ENCODE data around the gene NFKB1. TPM values are rescaled to one million over a fixed set of nuclear protein-coding genes. Genes with fewer than 3 reads are reported as not detected.

NFKB1 gene
- total and polyA plus RNA-seq, 8 donors, result 7.0 to 33.5 (median 15.4) TPM

DNA sequence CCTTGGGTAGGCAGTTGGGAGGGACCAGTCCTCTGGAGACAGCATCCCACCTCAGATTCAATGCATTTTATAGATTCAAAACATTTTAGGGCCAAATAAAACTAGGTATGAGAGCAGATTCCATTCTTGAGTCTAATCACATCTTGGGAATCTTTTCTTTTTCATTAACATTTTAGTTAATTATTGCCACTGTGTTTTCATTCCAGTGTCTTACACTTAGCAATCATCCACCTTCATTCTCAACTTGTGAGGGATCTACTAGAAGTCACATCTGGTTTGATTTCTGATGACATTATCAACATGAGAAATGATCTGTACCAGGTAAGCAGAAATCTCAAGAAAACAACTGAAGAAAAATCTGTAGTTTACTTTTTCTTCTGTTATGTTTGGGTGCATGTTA is 99.5 kb downstream of the NFKB1 start:
- DNase-seq (no peak), FAIRE-seq (no peak)
- H3K4me3 ChIP-seq, result no peak overlapping the region

DNA sequence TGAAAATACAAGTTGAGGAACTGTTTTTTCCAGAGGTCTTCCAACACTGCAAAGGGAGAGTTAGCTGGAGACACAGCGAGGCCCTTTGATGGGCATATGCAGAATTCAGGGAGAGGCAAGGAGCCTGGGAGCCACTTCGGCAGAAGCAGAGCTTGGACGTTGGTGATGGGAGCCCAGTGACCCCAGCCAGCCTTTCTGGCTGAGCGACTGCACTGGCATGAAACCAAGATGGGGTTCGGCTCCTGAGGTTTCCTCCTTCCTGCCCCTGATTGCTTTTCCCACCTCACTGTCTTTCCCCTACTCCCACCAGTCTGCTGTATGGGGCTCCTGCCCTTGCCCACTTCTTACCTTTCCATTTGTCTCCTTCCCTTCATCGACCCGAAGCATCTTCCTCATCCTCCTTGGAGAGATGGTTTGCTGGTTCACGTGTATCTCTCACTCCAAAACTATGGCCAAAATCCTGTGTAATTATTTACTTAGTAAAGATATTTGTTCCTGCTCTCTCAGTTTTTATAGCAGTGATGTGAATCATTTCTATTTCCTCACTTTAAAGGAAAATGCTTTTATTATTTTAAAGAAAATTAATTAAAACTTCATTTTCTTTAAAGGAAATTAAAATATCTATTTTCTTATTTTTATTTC is 100.5 kb downstream of the NFKB1 start:
- intact Hi-C loops (cut with DNase I), result no loop called here
- TF ChIP-seq, protein P1, sequence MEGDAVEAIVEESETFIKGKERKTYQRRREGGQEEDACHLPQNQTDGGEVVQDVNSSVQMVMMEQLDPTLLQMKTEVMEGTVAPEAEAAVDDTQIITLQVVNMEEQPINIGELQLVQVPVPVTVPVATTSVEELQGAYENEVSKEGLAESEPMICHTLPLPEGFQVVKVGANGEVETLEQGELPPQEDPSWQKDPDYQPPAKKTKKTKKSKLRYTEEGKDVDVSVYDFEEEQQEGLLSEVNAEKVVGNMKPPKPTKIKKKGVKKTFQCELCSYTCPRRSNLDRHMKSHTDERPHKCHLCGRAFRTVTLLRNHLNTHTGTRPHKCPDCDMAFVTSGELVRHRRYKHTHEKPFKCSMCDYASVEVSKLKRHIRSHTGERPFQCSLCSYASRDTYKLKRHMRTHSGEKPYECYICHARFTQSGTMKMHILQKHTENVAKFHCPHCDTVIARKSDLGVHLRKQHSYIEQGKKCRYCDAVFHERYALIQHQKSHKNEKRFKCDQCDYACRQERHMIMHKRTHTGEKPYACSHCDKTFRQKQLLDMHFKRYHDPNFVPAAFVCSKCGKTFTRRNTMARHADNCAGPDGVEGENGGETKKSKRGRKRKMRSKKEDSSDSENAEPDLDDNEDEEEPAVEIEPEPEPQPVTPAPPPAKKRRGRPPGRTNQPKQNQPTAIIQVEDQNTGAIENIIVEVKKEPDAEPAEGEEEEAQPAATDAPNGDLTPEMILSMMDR (IDR thresholded peaks at IDR 0.05), result no peak
- peaks cover 0 to 37% (median 13%) of the 10 kb centered on the region in 3 donors for H3K36me3 ChIP-seq
- ATAC-seq, result no peak
- no peak for DNase-seq
- H3K4me1 ChIP-seq, result no peaks in the 10 kb centered on the region
- no peak for FAIRE-seq
- no peaks in the 10 kb centered on the region for H3K27me3 ChIP-seq
- WGBS, 2 donors, result 61 to 64% methylated on average over 8 of the region's 8 CpGs
- H3K4me3 ChIP-seq, result no peak overlapping the region
- H3K9me3 ChIP-seq, result no peaks in the 10 kb centered on the region
- H3K27ac ChIP-seq, result no peak overlapping the region

More for the DNA sequence above, 99.5 kb downstream of the NFKB1 start:
- Histone ChIP-seq H3K27ac (no peak overlapping the region), H3K36me3 (peaks cover 3 to 40% (median 7%) of the 10 kb centered on the region in 3 donors), H3K4me1 (no peaks in the 10 kb centered on the region), H3K27me3 (no peaks in the 10 kb centered on the region), H3K9me3 (no peaks in the 10 kb centered on the region)
- TF ChIP-seq, protein P1 (IDR thresholded peaks at IDR 0.05), result no peak
- ATAC-seq, result no peak
- intact Hi-C loops (cut with DNase I), result no loop called here

DNA sequence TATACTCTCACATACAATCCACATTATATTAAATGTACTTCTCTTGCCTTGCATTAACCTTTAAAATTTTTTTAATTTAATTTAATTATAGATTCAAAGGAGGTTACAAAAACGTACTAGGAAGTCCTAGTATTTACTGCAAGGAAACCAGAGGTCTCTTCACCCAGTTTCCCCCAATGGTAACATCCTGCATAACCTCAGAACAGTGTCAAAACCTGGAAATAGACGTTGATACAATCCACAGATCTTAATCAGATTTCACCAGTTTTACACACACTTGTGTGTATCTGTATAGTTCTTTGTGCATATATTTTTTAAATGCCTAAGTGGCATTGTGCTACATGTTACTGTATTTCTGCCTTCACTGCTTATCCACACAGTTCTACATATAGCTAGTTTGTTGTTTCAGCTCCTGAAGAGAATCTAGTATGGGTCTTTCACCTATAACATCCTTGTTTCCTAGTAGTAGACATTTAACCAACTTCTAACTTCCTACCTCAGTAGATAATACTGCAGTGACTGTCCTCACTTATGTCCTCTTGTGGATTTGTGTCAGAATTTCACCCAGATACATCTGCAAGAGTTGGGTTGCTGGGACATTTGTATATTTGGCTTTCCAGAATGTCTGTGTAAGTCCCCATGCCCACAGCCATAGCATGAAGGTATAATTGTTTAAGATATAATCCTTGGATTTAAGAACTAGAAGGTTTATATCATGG is 103.2 kb downstream of the NFKB1 start:
- ATAC-seq (no peak), FAIRE-seq (no peak), DNase-seq (no peak)
- TF ChIP-seq, protein P1 (IDR thresholded peaks at IDR 0.05), result no peak
- WGBS, 2 donors, result 64 to 68% methylated on average over 2 of the region's 2 CpGs
- intact Hi-C loops (cut with DNase I), result no loop called here
- Histone ChIP-seq H3K27me3 (no peaks in the 10 kb centered on the region), H3K9me3 (no peaks in the 10 kb centered on the region), H3K4me3 (no peak overlapping the region), H3K36me3 (peaks cover 0 to 32% (median 6%) of the 10 kb centered on the region in 3 donors), H3K4me1 (no peaks in the 10 kb centered on the region), H3K27ac (no peak overlapping the region)

DNA sequence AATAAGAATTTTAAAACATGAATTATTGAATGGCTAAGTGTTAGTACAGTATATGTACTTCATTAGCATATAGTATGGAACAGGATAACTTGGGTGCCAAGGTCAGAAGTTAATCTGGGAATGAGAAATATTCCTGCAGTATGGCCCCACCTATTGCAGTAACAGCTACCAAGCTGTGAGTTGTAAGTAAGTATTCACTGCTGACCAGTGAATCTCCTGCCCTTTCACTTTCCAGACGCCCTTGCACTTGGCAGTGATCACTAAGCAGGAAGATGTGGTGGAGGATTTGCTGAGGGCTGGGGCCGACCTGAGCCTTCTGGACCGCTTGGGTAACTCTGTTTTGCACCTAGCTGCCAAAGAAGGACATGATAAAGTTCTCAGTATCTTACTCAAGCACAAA is 105.1 kb downstream of the NFKB1 start:
- ATAC-seq (no peak), FAIRE-seq (no peak), DNase-seq (no peak)
- H3K9me3 ChIP-seq, result no peaks in the 10 kb centered on the region
- H3K27me3 ChIP-seq, result no peaks in the 10 kb centered on the region
- 92 to 95% methylated on average over 3 of the region's 3 CpGs for WGBS, 2 donors
- intact Hi-C loops (cut with DNase I), result no loop called here
- H3K4me3 ChIP-seq, result no peak overlapping the region
- no peaks in the 10 kb centered on the region for H3K4me1 ChIP-seq
- no peak overlapping the region for H3K27ac ChIP-seq
- TF ChIP-seq, protein P1 (IDR thresholded peaks at IDR 0.05), result no peak
- peaks cover 7 to 36% (median 9%) of the 10 kb centered on the region in 3 donors for H3K36me3 ChIP-seq
